NCI-H2227 (cell line): ENCODE measurements around the gene MCMBP.
"Not testable (repeated sequence)": the region's sequence is repeated elsewhere in the genome, so short reads cannot be mapped to it uniquely, and the experiment has no call there.

Experiments used
- DNase-seq: peaks from one replicate; lab custom pipeline; 2025; ENCODE audit not compliant: unreplicated experiment; lab: John Stamatoyannopoulos, UW

The MCMBP gene

GRCh38 chr10:119831656-119832055 lies 41.0 kb downstream of the MCMBP start:
- no peak for DNase-seq

- no peak for DNase-seq
Measured at GRCh38 chr10:119830851-119831250, 41.8 kb downstream of the MCMBP start.

GRCh38 chr10:119829429-119829828 lies 43.2 kb downstream of the MCMBP start:
- DNase-seq = no peak

GRCh38 chr10:119827430-119827829 lies 45.2 kb downstream of the MCMBP start:
- DNase-seq = no peak

GRCh38 chr10:119826771-119827170 lies 45.9 kb downstream of the MCMBP start:
- no peak for DNase-seq

- DNase-seq = no peak
Measured at GRCh38 chr10:119824299-119824698, 48.3 kb downstream of the MCMBP start.

- DNase-seq = no peak
Measured at GRCh38 chr10:119821182-119821581, 51.5 kb downstream of the MCMBP start.

- DNase-seq = no peak
Measured at GRCh38 chr10:119818889-119819270, 53.8 kb downstream of the MCMBP start.

- no peak for DNase-seq
Measured at GRCh38 chr10:119817991-119818888, 54.4 kb downstream of the MCMBP start.

- no peak for DNase-seq
Measured at GRCh38 chr10:119815671-119816070, 57.0 kb downstream of the MCMBP start.

- no peak for DNase-seq
Measured at GRCh38 chr10:119812684-119813083, 60.0 kb downstream of the MCMBP start.

- DNase-seq = no peak
Measured at GRCh38 chr10:119811122-119811521, 61.5 kb downstream of the MCMBP start.

GRCh38 chr10:119807960-119808697 lies 64.5 kb downstream of the MCMBP start:
- DNase-seq = no peak

- DNase-seq = no peak
Measured at GRCh38 chr10:119806334-119807130, 66.1 kb downstream of the MCMBP start.

GRCh38 chr10:119805702-119806230 lies 66.9 kb downstream of the MCMBP start:
- no peak for DNase-seq

- no peak for DNase-seq
Measured at GRCh38 chr10:119803264-119803663, 69.4 kb downstream of the MCMBP start.

GRCh38 chr10:119801998-119802538 lies 70.6 kb downstream of the MCMBP start:
- no peak for DNase-seq

- DNase-seq = no peak
Measured at GRCh38 chr10:119801176-119801575, 71.5 kb downstream of the MCMBP start.

GRCh38 chr10:119796039-119796438 lies 76.6 kb downstream of the MCMBP start:
- DNase-seq = no peak

GRCh38 chr10:119795101-119795500 lies 77.5 kb downstream of the MCMBP start:
- DNase-seq = not testable (repeated sequence)
